Body of pancreas (tissue), 4 donors: ENCODE measurements around the gene TIA1. TPM values are rescaled to one million over a fixed set of nuclear protein-coding genes. Genes with fewer than 3 reads are reported as not detected.
"Not testable (repeated sequence)": the region's sequence is repeated elsewhere in the genome, so short reads cannot be mapped to it uniquely, and the experiment has no call there.

Experiments used
- ATAC-seq: fragments of 150-250 bp; one replicate; pipeline ENCODE4 v1.9.1; 2016
- DNase-seq, 4 donors: peaks; one replicate each; pipeline ENCODE4 v3.0.0-alpha.2; 2019
- H3K27ac ChIP-seq, 4 donors: fragments of 200-600 bp; sonication (generic); 1 replicate in 3 of 4; 2 replicates in 1 of 4; pipeline versions ENCODE4 v1.5.1 to v1.6.1; 2016 to 2019; ENCODE audit warnings: mild to moderate bottlenecking in 1 of 4, mixed read lengths in 1 of 4, moderate library complexity in 1 of 4
- H3K27me3 ChIP-seq, 2 donors: fragments of 200-600 bp; sonication (generic); one replicate each; pipeline ENCODE4 v1.6.0; 2016; ENCODE audit warnings: mild to moderate bottlenecking in 1 of 2
- H3K36me3 ChIP-seq, 2 donors: fragments of 200-600 bp; sonication (generic); replicated peaks in 1 of 2; 2 replicates each; pipeline ENCODE4 v1.5.1; 2016; ENCODE audit warnings: low read depth in 2 of 2; ENCODE audit not compliant: insufficient read depth in 1 of 2
- H3K4me1 ChIP-seq: fragments of 200-600 bp; sonication (generic); one replicate; pipeline ENCODE4 v1.6.0; 2016
- H3K4me3 ChIP-seq, 2 donors: fragments of 200-600 bp; sonication (generic); 1 replicate in 1 of 2; 2 replicates in 1 of 2; pipeline ENCODE4 v1.5.1; 2016 to 2019
- H3K9me3 ChIP-seq, 3 donors: fragments of 200-600 bp; sonication (generic); 1 replicate in 2 of 3; 2 replicates in 1 of 3; pipeline ENCODE4 v1.5.1; 2016
- POLR2A ChIP-seq, 3 donors: fragments of 450-650 bp; IDR thresholded peaks; one replicate each; pipeline ENCODE4 v1.6.1; 2016; ENCODE audit warnings: antibody characterized with exemption in 3 of 3, mild to moderate bottlenecking in 2 of 3
- WGBS, 2 donors: methylation state at CpG; one replicate each; pipeline ENCODE4 v1.1.5; 2017; 5-methylcytosine and 5-hydroxymethylcytosine counted together
- intact Hi-C: fragments of 100-400 bp; cut with DNase I; formaldehyde crosslinking; loops from one replicate; pipeline ENCODE4 v1.15.1; 2023
- total RNA-seq, 2 donors: library from RNA; depleted of rRNA; stranded (reverse); fragments of >200 nt; gene quantifications; one replicate each; pipeline ENCODE4 v1.1.0, GENCODE V29; 2016
- TF ChIP-seq, protein P1 (sequence below), 7 experiments: fragments of 450-650 bp in 4 of 7; fragments of 200-600 bp in 3 of 7; sonication (generic) in 3 of 7; IDR thresholded peaks; one replicate each; pipeline ENCODE4 v1.5.1; 2016 to 2019; ENCODE audit warnings: antibody characterized with exemption in 7 of 7

The TIA1 gene, protein sequence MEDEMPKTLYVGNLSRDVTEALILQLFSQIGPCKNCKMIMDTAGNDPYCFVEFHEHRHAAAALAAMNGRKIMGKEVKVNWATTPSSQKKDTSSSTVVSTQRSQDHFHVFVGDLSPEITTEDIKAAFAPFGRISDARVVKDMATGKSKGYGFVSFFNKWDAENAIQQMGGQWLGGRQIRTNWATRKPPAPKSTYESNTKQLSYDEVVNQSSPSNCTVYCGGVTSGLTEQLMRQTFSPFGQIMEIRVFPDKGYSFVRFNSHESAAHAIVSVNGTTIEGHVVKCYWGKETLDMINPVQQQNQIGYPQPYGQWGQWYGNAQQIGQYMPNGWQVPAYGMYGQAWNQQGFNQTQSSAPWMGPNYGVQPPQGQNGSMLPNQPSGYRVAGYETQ
- total RNA-seq, result 100 to 1,000 TPM in 1 of 2 donors, 10 to 100 TPM in 1; 96.6 to 130 TPM

DNA sequence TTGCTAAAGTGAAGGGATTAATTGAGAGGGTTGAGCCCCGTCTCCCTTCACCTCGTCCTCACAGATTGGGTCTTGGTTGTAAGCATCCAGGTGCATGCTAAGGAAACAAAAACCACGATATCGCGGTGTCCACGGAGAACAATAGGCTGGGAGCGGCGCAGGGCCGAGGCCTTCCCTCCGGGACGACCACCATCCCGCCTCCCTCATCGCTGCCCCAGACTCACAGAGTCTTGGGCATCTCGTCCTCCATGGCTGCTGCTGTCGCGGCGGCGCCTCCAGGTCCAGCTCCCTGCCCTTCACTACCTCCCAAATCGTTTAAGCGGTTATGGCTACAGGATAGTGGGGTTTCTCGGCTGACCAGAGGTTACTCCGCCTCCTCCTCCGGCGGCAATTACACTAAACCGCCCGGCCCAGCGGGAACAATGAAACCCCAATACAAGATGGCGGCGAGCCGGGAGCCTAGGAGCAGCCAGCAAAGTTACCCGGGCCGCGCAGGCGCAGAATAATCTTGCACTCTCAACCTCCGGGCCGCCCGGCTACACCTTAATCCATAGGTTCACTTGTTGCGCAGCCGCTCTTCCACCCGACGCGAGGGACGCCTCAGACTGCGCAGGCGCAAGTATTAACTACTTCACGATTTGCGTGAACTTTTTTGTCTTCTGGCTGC is at the start of gene TIA1:
TSS of gene TIA1 (minus strand) at position 448 of the 667 bp plus-strand sequence. CDS start at position 250, 198 bp downstream.
- Histone ChIP-seq H3K9me3 (no peaks in the 10 kb centered on the region), H3K27ac (peak within 1 kb of the TSS; percentile 91 to 99 (median 96)), H3K4me3 (peak within 1 kb of the TSS; percentile 72 to 85), H3K27me3 (no peaks in the 10 kb centered on the region), H3K36me3 (no peaks in the 10 kb centered on the region), H3K4me1 (peaks cover 31% of the 10 kb centered on the region)
- 0 to 1% methylated on average over 25 to 47 of the region's 47 CpGs for WGBS, 2 donors
- intact Hi-C loops, result no loop called here
- peak; percentile 99 to 100 (median 99) for DNase-seq
- peak; percentile 79 to 93 (median 91) for TF ChIP-seq POLR2A (IDR thresholded peaks at IDR 0.05)
- TF ChIP-seq, protein P1, sequence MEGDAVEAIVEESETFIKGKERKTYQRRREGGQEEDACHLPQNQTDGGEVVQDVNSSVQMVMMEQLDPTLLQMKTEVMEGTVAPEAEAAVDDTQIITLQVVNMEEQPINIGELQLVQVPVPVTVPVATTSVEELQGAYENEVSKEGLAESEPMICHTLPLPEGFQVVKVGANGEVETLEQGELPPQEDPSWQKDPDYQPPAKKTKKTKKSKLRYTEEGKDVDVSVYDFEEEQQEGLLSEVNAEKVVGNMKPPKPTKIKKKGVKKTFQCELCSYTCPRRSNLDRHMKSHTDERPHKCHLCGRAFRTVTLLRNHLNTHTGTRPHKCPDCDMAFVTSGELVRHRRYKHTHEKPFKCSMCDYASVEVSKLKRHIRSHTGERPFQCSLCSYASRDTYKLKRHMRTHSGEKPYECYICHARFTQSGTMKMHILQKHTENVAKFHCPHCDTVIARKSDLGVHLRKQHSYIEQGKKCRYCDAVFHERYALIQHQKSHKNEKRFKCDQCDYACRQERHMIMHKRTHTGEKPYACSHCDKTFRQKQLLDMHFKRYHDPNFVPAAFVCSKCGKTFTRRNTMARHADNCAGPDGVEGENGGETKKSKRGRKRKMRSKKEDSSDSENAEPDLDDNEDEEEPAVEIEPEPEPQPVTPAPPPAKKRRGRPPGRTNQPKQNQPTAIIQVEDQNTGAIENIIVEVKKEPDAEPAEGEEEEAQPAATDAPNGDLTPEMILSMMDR (IDR thresholded peaks at IDR 0.05), result no peak
- ATAC-seq, result peak; percentile 98

- H3K27ac ChIP-seq, H3K9me3 ChIP-seq, H3K36me3 ChIP-seq, ATAC-seq, H3K27me3 ChIP-seq, H3K4me3 ChIP-seq, intact Hi-C loops, DNase-seq: not testable (repeated sequence)
- 92 to 96% methylated on average over 4 of the region's 4 CpGs for WGBS, 2 donors
- H3K4me1 ChIP-seq, result peaks cover 25% of the 10 kb centered on the region
Measured at GRCh38 chr2:70297828-70298227, 49.4 kb upstream of the TIA1 start.

DNA sequence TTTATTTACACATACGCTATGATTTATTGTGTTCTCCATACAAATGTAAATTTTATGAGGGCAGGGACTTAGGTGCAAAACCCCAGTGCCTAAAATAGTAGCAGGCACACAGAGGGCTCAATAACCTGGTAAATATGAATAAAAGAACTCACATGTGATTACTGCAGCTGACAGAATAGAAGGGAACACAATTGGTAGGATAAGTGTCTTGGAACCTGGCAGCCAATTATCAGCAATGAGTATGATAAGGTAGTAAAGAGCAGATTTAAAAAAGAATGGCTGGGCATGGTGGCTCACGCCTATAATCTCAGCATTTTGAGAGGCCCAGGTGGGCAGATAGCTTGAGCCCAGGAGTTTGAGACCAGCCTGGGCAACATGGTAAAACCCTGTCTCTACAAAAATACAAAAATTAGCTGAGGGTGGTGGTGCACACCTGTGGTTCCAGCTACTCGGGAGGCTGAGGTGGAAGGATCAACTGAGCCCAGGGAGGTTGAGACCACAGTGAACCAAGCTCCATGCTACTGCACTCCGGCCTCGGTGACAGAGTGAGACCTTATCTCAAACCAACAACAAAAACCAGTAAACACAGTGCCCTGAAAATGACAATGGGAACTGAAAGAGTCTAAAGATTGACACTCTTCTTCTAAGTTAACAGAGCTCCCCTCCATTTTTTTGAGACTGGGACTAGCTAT is 35.2 kb upstream of the TIA1 start:
- Histone ChIP-seq H3K27ac (no peak overlapping the region), H3K27me3 (no peaks in the 10 kb centered on the region), H3K9me3 (no peaks in the 10 kb centered on the region), H3K4me3 (no peak overlapping the region), H3K4me1 (no peaks in the 10 kb centered on the region), H3K36me3 (peaks cover 6 to 23% of the 10 kb centered on the region in 2 donors)
- TF ChIP-seq, protein P1 (IDR thresholded peaks at IDR 0.05), result no peak
- no peak for TF ChIP-seq POLR2A (IDR thresholded peaks at IDR 0.05)
- WGBS, 2 donors, result 72 to 82% methylated on average over 5 of the region's 5 CpGs
- no peak for DNase-seq
- intact Hi-C loops, result no loop called here
- no peak for ATAC-seq

DNA sequence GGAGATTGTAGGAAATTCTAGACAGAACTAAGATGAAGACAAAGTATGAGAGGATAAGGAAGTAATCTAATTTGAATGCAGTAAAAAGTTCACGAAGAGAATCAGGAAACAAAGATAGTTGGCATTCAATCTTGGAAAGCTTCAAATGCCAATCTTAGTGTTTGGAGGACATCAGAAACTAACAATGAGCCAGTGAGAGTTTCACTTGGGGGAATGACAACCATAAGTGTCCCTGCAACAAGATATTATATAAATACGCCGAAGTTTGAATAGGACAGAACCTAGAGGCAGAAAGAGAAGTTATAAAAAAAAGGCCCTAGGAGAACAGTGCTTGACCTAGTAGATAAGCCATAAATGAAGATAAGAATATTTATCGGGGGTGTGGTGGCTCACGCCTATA is 34.0 kb upstream of the TIA1 start:
- no peak overlapping the region for H3K27ac ChIP-seq
- intact Hi-C loops, result no loop called here
- 80 to 83% methylated on average over 5 of the region's 5 CpGs for WGBS, 2 donors

More for the DNA sequence above, 34.0 kb upstream of the TIA1 start:
- TF ChIP-seq, protein P1 (IDR thresholded peaks at IDR 0.05), result no peak
- TF ChIP-seq POLR2A (IDR thresholded peaks at IDR 0.05), result no peak
- peaks cover 1 to 20% of the 10 kb centered on the region in 2 donors for H3K36me3 ChIP-seq
- no peaks in the 10 kb centered on the region for H3K9me3 ChIP-seq
- no peak overlapping the region for H3K4me3 ChIP-seq
- DNase-seq (no peak), ATAC-seq (no peak)
- no peaks in the 10 kb centered on the region for H3K4me1 ChIP-seq
- H3K27me3 ChIP-seq, result no peaks in the 10 kb centered on the region
